ENCODE data around the gene DCTN1. TPM values are rescaled to one million over a fixed set of nuclear protein-coding genes. Genes with fewer than 3 reads are reported as not detected.
"Not testable (repeated sequence)": the region's sequence is repeated elsewhere in the genome, so short reads cannot be mapped to it uniquely, and the experiment has no call there.

The DCTN1 gene
- total RNA-seq, 1 donor from 2014 or later, result 93.1 TPM

DNA sequence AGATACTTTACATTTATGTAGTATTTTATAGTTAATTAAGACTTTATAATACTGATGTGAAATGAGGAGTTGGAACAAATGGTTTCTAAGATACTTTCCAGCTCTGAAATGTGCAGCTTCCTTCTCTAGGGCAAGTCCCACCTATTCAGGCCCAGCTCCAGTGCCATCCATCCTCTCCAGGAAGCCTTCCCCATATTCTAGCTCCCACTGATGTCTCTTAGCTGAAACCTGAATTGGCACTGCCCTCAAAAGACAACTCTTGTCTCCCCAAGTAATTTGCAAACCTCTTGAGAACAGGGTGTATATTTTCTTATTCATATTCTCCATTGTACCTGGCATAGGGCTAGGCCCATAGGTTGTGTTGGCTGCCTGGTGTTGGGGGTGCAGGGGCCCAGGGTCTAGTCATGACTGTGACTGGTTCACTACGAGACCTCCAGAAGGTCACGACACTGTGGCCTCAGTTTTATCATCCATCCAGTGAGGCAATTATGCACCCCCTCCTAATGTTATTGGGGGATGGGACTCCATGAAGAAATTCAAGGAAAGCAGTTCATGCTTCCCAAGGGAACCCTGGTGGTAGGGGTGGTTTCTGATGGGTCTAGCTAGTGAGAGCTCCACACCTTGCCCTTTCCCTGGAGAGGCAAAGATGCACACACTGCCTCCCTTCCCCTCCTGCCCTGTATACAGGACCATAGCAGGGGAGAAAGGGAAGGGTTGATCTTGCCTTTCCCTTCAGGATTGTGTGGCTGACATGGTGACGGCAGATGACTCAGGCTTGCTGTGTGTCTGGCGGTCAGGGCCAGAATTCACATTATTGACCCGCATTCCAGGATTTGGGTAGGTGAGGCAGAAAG is 44.3 kb upstream of the DCTN1 start:
- TF ChIP-seq, protein P1, sequence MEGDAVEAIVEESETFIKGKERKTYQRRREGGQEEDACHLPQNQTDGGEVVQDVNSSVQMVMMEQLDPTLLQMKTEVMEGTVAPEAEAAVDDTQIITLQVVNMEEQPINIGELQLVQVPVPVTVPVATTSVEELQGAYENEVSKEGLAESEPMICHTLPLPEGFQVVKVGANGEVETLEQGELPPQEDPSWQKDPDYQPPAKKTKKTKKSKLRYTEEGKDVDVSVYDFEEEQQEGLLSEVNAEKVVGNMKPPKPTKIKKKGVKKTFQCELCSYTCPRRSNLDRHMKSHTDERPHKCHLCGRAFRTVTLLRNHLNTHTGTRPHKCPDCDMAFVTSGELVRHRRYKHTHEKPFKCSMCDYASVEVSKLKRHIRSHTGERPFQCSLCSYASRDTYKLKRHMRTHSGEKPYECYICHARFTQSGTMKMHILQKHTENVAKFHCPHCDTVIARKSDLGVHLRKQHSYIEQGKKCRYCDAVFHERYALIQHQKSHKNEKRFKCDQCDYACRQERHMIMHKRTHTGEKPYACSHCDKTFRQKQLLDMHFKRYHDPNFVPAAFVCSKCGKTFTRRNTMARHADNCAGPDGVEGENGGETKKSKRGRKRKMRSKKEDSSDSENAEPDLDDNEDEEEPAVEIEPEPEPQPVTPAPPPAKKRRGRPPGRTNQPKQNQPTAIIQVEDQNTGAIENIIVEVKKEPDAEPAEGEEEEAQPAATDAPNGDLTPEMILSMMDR (conservative IDR thresholded peaks at IDR 0.05; ENCODE audit: low read depth, low read length), result no peak
- no peak for DNase-seq (ENCODE audit: low read depth)
- no peak overlapping the region for H3K4me3 ChIP-seq (ENCODE audit: low read depth, low read length)

DNA sequence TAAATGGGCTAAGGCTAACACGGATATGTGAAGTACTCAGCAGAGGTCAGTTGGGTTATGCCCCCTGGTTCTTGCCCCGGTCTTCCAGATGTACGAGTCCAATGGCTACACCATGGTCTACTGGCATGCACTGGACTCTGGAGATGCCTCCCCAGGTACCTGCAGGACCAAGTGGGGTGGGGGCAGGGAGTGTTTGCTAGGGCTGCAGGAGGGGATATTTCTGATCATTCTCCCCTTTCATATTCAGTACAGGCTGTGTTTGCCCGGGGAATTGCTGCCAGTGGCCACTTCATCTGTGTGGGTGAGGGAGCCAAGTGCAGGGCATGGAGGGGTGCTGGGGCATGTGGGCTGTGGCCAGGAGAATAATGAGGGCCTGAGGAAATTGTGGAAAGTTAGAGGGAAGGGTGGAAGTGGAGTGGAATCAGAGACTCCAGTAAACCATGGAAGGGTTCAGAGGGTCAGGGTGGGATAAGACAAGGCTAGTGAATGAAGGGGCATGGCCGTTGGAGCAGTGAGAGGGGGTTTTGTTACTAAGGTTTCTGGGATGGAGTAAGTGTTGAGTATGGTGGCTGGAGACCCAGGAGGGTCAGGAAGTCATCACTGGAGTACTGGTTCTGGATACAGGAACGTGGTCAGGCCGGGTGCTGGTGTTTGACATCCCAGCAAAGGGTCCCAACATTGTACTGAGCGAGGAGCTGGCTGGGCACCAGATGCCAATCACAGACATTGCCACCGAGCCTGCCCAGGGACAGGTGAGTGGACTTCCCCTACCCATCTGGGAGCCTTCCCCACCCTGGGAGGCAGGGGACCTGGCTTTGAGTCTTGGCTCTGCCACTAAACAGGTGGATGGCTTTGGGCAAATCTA is 43.4 kb upstream of the DCTN1 start:
- H3K4me3 ChIP-seq (ENCODE audit: low read depth, low read length), result no peak overlapping the region
- TF ChIP-seq, protein P1 (conservative IDR thresholded peaks at IDR 0.05; ENCODE audit: low read depth, low read length), result no peak
- DNase-seq (ENCODE audit: low read depth), result no peak

DNA sequence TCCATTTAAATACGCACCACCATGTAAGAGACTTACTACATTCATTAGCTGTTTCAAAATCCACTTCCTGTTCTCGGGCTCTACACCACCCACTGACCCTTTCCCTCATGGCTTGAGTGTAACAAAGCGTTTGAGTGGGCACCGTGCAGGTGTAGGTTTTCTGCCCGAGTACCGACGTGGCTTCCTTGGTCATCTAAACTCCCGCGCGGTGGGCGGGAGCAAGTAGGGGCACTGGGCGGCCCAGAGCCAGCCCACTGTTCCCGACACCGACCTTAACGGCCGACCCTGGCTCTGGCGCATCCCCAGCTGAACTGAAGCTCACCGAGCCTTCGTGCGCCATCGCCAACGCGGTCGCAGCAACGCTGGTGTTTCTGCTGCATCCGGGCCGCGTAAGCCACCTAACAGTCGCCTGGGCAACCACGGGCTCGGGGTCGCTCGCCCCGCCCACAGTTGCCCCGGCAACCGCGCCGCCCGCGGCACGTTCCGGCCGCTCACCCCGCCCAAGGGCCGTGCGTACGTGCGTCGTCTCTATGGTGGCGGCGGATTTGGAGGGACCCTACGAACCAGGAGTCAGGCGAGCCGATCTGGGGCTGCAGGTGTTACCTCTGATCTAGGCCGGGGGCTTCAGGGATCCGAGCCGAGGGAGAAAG is 41.2 kb upstream of the DCTN1 start, which contains the start of the genes C2orf81 and WDR54:
Gene C2orf81 (minus strand): TSS at position 399 of the 650 bp plus-strand sequence. CDS start 59 bp downstream, at position 340.
Gene WDR54 (plus strand): TSS at position 510 of the 650 bp plus-strand sequence. CDS start 424 bp downstream, outside the sequence.
- H3K4me3 ChIP-seq (ENCODE audit: low read depth, low read length), result peak within 1 kb of the TSS; percentile 66
- TF ChIP-seq, protein P1 (conservative IDR thresholded peaks at IDR 0.05; ENCODE audit: low read depth, low read length), result no peak
- no peak for DNase-seq (ENCODE audit: low read depth)

DNA sequence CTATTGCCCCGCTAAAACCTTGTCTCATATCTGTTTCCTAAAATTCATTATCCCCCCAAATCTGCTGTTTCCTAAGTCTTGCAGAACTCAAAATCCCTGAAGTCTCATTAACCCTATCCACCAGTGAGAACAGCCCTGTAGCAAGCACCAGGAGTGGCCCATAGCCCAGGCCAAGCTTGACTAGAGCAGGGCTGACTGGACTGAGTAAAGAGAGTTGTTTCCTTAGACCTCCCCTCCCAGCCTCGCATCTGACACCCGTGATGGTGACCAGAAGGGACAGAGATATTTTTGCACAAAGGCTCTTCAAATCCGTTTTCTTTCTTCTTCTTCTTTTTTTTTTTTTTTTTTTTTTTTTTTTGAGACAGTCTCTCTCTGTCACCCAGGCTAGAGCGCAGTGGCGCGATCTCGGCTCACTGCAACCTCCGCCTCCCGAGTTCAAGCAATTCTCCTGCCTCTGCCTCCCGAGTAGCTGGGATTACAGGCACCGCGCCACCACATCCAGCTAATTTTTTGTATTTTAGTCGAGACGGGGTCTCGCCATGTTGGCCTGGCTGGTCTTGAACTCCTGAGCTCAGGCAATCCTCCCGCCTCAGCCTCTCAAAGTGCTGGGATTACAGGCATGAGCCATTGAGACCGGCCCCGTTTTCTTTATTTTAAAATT is 40.5 kb upstream of the DCTN1 start:
- H3K4me3 ChIP-seq (ENCODE audit: low read depth, low read length), result peak overlapping the region; percentile 66
- not testable (repeated sequence) for DNase-seq (ENCODE audit: low read depth)

DNA sequence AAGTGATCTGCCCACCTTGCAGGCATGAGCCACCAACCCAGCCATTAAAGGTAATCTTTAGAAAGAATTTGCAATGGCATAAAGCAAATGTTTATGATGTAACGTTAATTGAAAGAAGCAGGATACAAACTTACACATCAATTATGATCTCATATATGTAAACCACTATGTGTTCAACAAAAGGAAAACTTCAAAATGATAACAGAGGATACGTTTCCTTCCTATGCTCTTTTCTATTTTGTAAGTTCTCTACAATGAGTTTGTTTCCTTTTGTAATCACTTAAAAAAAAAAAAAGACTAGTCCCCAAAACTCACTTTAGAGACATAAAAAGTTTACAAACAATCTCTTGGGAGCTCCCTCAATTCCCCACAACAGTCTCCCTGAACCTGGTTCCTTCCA is 39.9 kb upstream of the DCTN1 start:
- TF ChIP-seq, protein P1 (conservative IDR thresholded peaks at IDR 0.05; ENCODE audit: low read depth, low read length), result no peak
- DNase-seq (ENCODE audit: low read depth), result no peak

DNA sequence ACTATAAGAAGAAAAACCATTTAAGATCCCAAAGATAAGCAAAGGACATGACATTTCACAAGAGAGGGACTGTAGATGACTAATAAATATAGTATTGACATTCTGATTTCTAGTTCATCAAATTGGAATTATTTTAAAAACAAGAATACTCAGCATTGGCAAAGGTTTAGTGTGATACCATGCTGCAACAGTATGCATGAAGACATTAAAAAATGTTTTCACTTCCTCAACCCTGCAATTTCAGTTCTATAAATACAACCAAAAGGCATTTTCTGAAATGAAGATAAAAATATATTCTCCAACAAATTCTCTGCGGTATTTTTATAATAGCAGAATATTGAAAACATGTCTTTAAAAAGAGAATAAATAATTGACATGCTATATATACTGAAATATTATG is 39.2 kb upstream of the DCTN1 start:
- DNase-seq (ENCODE audit: low read depth), result no peak
- no peak overlapping the region for H3K4me3 ChIP-seq (ENCODE audit: low read depth, low read length)
- TF ChIP-seq, protein P1 (conservative IDR thresholded peaks at IDR 0.05; ENCODE audit: low read depth, low read length), result no peak

More for the DNA sequence above, 39.9 kb upstream of the DCTN1 start:
- no peak overlapping the region for H3K4me3 ChIP-seq (ENCODE audit: low read depth, low read length)
